Stimulated activated CD8-positive, alpha-beta memory T cell treated with anti-CD3 and anti-CD28 coated beads, Interleukin-2, amount 100 ng/mL, for 1 hour (primary cell): ENCODE data around the gene ZNF580.
A peak's percentile ranks its signal among the peaks of the same experiment; 100 is the strongest.

Experiments
- DNase-seq, 2 donors: peaks; one replicate each; pipeline ENCODE4 v3.0.0-alpha.2; 2020; ENCODE audit warnings: low read depth in 2 of 2

The ZNF580 gene

GRCh38 chr19:55624109-55625003, 16.4 kb upstream of the ZNF580 start, which contains the start of gene ZNF784:
ZNF784 (minus strand) TSS chr19:55624566; CDS start chr19:55624561, 5 bp downstream.
- DNase-seq, result peak; percentile 88 to 94

- no peak for DNase-seq
Observed at GRCh38 chr19:55625004-55625326, 15.8 kb upstream of the ZNF580 start.

- no peak for DNase-seq
Observed at GRCh38 chr19:55626350-55626749, 14.5 kb upstream of the ZNF580 start.

DNA sequence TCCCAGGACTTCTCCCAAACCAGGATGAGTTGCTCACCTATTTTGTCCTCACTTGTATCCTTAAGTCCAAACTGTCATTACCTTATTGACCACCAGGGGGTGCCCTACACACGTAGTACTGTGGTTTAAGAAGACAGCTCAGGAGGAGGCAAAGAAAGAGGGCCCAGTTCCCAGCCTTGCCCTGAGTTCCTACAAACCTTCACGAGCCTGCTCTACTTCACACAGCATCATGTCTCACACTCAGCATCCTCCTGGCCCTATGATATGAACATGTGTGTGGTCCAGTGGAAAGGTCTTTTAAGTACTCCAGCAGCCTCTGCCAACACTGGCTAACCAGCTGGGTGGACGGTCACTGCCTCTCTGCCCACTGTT, 8.4 kb upstream of the ZNF580 start:
- DNase-seq, result peak; percentile 67 to 80

DNA sequence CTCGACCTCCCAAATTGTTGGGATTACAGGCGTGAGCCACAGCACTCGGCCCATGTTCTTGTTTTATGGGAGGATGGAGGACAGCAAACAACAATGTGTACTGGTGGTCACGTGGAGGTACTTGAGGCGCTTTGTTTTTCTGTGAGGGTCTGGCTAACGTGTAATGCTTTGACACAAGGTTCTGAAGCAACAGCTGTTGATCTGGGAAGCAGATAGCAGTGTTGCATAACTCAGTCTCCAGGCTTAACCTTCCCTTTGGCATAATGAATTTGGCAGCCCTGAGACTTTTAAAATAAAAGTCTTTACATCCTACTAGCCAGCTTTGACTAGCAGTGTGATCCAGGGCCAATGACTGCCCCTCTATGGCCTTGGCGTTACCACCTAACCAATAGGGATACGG, 6.9 kb upstream of the ZNF580 start:
- DNase-seq, result no peak

- DNase-seq, result no peak
Observed at GRCh38 chr19:55635334-55635717, 5.5 kb upstream of the ZNF580 start.

GRCh38 chr19:55635856-55636440, 4.9 kb upstream of the ZNF580 start:
- no peak for DNase-seq

- no peak for DNase-seq
Observed at GRCh38 chr19:55636723-55637122, 4.1 kb upstream of the ZNF580 start.

- DNase-seq, result no peak
Observed at GRCh38 chr19:55637534-55637933, 3.3 kb upstream of the ZNF580 start.

- no peak for DNase-seq
Observed at GRCh38 chr19:55638864-55639359, 1.9 kb upstream of the ZNF580 start.

DNA sequence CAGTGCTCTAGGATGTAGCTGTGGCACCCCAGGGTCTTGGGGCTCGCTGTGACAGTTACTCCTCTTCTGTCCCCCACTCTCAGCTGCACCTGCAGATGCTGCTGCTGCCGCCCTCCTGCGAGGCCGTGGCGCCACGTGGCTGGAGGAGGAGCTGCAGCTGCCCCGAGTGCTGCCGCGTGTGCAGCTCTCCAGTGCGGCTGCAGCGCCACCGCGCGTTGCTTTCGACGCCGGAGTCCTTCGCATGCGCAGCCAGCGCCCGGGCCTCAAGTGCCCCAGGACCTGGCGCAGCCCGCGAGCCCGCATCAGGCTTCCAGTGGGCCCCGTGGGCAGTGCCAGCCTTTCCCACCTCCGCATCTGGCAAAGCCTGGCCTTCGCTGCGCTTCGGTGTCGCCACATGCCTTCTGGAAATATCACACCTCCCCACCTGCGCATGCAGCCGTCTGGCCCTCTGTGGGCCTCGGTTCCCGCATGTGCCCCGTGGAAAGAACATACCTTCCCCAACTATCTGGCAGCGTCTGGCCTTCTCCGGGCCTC, 692 bp upstream of the ZNF580 start:
- peak in 1 of 2 donors; percentile 54 for DNase-seq

- DNase-seq, result no peak
Observed at GRCh38 chr19:55641426-55642152, 787 bp downstream of the ZNF580 start.

DNA sequence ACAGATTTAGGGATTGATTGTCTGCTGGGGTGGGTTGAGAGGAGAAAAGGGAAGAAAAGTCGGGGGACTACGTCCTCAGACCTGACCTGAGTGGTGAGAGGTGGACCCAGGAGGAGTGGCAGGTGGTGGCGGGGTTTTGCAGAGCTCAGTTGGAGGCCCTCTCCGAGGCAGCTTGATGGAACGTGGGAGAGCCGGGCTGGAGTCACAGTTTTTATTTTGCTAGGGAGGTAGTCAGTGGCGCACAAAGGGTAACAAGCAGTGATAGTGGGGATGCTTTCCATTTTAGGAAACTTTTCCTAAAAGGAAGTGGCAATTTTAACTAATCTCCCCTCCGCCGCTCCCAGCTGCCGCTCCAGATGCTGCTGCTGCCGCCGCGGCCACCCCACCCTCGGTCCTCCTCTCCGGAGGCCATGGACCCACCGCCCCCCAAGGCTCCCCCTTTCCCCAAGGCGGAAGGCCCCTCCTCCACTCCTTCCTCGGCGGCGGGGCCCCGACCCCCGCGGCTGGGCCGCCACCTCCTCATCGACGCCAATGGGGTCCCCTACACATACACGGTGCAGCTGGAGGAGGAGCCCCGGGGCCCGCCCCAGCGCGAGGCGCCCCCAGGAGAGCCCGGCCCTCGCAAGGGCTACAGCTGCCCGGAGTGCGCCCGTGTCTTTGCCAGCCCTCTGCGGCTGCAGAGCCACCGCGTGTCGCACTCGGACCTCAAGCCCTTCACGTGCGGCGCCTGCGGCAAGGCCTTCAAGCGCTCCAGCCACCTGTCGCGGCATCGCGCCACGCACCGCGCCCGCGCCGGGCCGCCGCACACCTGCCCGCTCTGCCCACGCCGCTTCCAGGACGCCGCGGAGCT, 1.6 kb downstream of the ZNF580 start:
- DNase-seq, result no peak

- peak in 1 of 2 donors; percentile 58 for DNase-seq
Observed at GRCh38 chr19:55643003-55643886, 2.4 kb downstream of the ZNF580 start, which contains the start of gene ZNF581. ZNF581 (plus strand) TSS chr19:55643649; CDS start chr19:55644572, 923 bp downstream.

- DNase-seq, result no peak
Observed at GRCh38 chr19:55643887-55644176, 3.0 kb downstream of the ZNF580 start.

DNA sequence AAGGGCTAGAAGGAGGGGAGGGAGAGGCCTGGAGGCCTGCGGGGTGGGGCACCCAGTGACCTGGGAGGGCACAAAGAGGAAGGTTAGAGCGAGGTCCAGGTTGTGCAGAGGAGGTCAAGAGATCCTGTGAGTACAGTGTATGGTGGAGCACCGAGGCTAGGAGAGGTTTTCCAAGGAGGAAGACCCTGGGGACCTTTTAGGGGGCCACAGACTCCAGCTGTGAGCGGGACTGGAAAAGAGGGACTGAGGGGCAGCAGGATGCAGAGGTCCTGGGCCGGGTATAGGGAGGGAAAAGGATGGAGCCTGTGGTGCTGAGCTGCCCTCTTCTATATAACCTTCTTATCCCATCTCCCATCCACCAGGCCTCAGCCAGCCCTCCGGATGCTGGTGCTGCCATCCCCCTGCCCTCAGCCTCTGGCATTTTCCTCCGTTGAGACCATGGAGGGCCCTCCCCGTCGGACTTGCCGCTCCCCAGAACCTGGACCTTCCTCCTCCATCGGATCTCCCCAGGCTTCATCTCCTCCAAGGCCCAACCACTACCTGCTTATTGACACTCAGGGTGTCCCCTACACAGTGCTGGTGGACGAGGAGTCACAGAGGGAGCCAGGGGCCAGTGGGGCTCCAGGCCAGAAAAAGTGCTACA, 3.5 kb downstream of the ZNF580 start:
- no peak for DNase-seq

DNA sequence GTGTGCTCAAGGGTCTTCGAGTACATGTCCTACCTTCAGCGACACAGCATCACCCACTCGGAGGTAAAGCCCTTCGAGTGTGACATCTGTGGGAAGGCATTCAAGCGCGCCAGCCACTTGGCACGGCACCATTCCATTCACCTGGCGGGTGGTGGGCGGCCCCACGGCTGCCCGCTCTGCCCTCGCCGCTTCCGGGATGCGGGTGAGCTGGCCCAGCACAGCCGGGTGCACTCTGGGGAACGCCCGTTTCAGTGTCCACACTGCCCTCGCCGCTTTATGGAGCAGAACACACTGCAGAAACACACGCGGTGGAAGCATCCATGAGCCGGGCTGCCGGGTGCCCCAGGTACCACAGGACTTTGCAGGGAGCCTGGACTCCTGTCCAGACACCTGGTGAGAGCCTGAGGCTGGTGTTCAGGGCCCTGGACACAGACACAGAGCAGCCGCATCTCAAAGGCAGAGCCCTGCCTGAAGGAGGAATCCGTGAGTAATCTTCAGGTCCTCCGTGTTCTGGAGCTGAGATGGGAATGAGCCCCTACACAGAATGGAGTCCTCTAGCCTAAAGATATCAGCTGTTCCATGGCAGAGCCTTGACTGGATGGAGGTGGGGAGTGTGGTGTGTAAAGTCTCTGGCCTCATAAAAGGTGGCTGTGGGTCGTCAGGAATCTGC, 4.2 kb downstream of the ZNF580 start:
- DNase-seq, result no peak

DNA sequence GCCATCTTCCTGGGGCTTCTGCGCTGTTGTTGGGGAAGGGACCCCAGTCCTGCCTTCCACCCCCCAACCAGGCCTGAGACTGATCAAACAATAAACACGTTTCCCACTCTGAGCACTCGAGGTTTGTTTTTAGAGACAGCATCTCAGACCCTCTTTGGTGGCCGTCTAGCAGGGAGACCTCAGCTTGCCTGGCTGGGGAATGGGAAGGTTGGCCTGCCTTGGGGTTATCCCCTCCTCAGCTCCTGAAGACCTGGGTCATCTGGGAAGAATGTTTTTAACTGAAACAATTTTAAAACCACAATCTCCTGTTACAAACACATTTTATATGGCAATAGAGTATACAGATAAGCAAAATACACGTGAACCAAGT, 4.7 kb downstream of the ZNF580 start:
- DNase-seq, result no peak
